ENCODE measurements around the gene MED28. TPM values are rescaled to one million over a fixed set of nuclear protein-coding genes. Genes with fewer than 3 reads are reported as not detected.

The MED28 gene
- total and polyA plus RNA-seq, 8 donors: 6.5 to 43.5 (median 14.0) TPM

GRCh38 chr4:17636696-17637622, 22.5 kb downstream of the MED28 start:
- intact Hi-C loops (cut with DNase I; ENCODE audit: low total_unique reads): no loop called here
- TF ChIP-seq, protein P1, sequence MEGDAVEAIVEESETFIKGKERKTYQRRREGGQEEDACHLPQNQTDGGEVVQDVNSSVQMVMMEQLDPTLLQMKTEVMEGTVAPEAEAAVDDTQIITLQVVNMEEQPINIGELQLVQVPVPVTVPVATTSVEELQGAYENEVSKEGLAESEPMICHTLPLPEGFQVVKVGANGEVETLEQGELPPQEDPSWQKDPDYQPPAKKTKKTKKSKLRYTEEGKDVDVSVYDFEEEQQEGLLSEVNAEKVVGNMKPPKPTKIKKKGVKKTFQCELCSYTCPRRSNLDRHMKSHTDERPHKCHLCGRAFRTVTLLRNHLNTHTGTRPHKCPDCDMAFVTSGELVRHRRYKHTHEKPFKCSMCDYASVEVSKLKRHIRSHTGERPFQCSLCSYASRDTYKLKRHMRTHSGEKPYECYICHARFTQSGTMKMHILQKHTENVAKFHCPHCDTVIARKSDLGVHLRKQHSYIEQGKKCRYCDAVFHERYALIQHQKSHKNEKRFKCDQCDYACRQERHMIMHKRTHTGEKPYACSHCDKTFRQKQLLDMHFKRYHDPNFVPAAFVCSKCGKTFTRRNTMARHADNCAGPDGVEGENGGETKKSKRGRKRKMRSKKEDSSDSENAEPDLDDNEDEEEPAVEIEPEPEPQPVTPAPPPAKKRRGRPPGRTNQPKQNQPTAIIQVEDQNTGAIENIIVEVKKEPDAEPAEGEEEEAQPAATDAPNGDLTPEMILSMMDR (IDR thresholded peaks at IDR 0.05): peak in 5 of 7 experiments; percentile 53 to 89 (median 75)
- TF ChIP-seq EP300 (IDR thresholded peaks at IDR 0.05) (no peak), POLR2AphosphoS5 (IDR thresholded peaks at IDR 0.05) (peak in 1 of 3 donors; percentile 40)
- Histone ChIP-seq H3K9me3 (peaks cover 0 to 3% (median under 1%) of the 10 kb centered on the region in 4 donors), H3K4me1 (peaks cover 0 to 6% (median 0%) of the 10 kb centered on the region in 4 donors), H3K27me3 (no peaks in the 10 kb centered on the region), H3K36me3 (peaks cover 13 to 44% (median 42%) of the 10 kb centered on the region in 4 donors), H3K4me3 (no peak overlapping the region), H3K27ac (no peak overlapping the region)
- peak; percentile 82 to 85 for DNase-seq
- 52 to 71% (median 53%) methylated on average over 24 to 32 of the region's 32 CpGs for WGBS, 5 donors

- TF ChIP-seq EP300 (IDR thresholded peaks at IDR 0.05) (no peak), POLR2AphosphoS5 (IDR thresholded peaks at IDR 0.05) (no peak)
- TF ChIP-seq, protein P1 (IDR thresholded peaks at IDR 0.05): no peak
- no peak for DNase-seq
- H3K36me3 ChIP-seq: peaks cover 0 to 23% (median 20%) of the 10 kb centered on the region in 4 donors
- intact Hi-C loops (cut with DNase I; ENCODE audit: low total_unique reads): no loop called here
- WGBS, 5 donors: 74 to 85% (median 83%) methylated on average over 7 of the region's 7 CpGs
- H3K4me1 ChIP-seq: peaks cover 0 to 6% (median 0%) of the 10 kb centered on the region in 4 donors
- H3K9me3 ChIP-seq: peaks cover 0 to 13% (median 3%) of the 10 kb centered on the region in 4 donors
- no peak overlapping the region for H3K4me3 ChIP-seq
- no peaks in the 10 kb centered on the region for H3K27me3 ChIP-seq
- no peak overlapping the region for H3K27ac ChIP-seq
These were observed 24.7 kb downstream of the MED28 start for GRCh38 chr4:17639136-17639535.

GRCh38 chr4:17642398-17642783, 27.9 kb downstream of the MED28 start:
- Histone ChIP-seq H3K27me3 (no peaks in the 10 kb centered on the region), H3K36me3 (no peaks in the 10 kb centered on the region), H3K9me3 (peaks cover 0 to 13% (median 3%) of the 10 kb centered on the region in 4 donors), H3K4me3 (no peak overlapping the region), H3K4me1 (no peaks in the 10 kb centered on the region), H3K27ac (no peak overlapping the region)
- WGBS, 5 donors: 77 to 92% (median 81%) methylated on average over 1 of the region's 1 CpG
- DNase-seq: no peak
- TF ChIP-seq POLR2AphosphoS5 (IDR thresholded peaks at IDR 0.05) (no peak), EP300 (IDR thresholded peaks at IDR 0.05) (no peak), POLR2A (IDR thresholded peaks at IDR 0.05) (no peak)
- TF ChIP-seq, protein P1 (IDR thresholded peaks at IDR 0.05): no peak
- intact Hi-C loops (cut with DNase I; ENCODE audit: low total_unique reads): no loop called here

DNA sequence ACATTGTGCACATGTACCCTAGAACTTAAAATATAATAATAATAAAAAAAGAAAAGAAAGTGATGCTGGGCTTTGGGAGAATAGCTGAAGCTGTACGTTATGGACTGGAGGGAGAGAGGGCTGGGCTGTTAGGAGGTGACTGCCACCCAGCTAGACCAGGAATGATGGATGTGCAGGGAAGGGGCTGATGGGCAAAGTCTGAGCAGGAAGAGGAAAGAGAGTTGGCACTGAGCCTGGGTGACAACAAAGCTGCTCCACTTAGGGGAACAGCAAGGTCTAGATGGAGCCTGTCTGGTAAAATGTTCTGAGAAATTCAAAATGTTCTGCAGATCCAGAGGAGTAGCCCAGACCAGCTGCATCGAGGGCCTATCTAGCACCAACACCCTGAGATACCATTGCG, 32.3 kb downstream of the MED28 start:
- Histone ChIP-seq H3K27me3 (no peaks in the 10 kb centered on the region), H3K9me3 (peaks cover 0 to 13% (median 3%) of the 10 kb centered on the region in 4 donors), H3K36me3 (no peaks in the 10 kb centered on the region), H3K27ac (no peak overlapping the region), H3K4me1 (no peaks in the 10 kb centered on the region), H3K4me3 (no peak overlapping the region)
- TF ChIP-seq EP300 (IDR thresholded peaks at IDR 0.05) (no peak), POLR2A (IDR thresholded peaks at IDR 0.05) (no peak), POLR2AphosphoS5 (IDR thresholded peaks at IDR 0.05) (no peak)
- TF ChIP-seq, protein P1 (IDR thresholded peaks at IDR 0.05): no peak
- intact Hi-C loops (cut with DNase I; ENCODE audit: low total_unique reads): no loop called here
- DNase-seq: peak in 1 of 2 donors; percentile 34
- 61 to 77% (median 76%) methylated on average over 3 of the region's 3 CpGs for WGBS, 5 donors

All from stomach (tissue), 9 donors.